ENCODE measurements around the gene PACSIN2. TPM values are rescaled to one million over a fixed set of nuclear protein-coding genes. Genes with fewer than 3 reads are reported as not detected.

PACSIN2 gene
- total RNA-seq, 6 experiments from 2014 or later, result 69.8 to 97.3 (median 76.2) TPM

DNA sequence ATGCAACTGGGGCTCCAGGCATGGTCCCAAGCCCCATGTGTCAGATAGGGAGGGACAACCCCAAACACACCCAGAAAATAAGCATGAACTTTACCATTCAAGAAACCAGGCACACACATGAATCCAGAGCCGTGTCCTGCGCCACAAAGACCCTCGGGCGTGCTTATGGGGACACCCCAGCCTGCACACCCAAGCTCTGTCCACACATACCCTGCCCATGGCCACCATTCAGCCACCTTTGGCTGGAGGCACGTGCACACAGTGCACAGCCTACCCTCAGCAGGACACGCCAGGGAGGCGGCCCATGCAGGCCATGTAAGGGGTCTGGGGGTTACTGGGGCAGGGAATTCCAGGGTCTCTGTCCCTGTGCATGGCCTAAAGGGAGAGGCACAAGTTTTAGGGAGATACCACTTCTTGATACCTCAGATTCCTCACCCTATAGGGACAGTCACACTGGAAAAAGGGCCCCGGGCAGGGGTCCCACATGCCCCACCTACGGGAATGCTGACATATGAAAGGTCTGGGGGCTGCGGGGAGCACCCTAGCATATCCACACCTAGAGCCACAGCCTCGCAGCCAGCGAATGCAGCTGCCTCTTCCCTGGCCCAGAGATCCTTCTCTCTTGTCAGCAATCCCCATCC, 20.6 kb downstream of the PACSIN2 start:
- no peak for DNase-seq
- TF ChIP-seq, protein P1, sequence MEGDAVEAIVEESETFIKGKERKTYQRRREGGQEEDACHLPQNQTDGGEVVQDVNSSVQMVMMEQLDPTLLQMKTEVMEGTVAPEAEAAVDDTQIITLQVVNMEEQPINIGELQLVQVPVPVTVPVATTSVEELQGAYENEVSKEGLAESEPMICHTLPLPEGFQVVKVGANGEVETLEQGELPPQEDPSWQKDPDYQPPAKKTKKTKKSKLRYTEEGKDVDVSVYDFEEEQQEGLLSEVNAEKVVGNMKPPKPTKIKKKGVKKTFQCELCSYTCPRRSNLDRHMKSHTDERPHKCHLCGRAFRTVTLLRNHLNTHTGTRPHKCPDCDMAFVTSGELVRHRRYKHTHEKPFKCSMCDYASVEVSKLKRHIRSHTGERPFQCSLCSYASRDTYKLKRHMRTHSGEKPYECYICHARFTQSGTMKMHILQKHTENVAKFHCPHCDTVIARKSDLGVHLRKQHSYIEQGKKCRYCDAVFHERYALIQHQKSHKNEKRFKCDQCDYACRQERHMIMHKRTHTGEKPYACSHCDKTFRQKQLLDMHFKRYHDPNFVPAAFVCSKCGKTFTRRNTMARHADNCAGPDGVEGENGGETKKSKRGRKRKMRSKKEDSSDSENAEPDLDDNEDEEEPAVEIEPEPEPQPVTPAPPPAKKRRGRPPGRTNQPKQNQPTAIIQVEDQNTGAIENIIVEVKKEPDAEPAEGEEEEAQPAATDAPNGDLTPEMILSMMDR (IDR thresholded peaks at IDR 0.05), result no peak
- no peaks in the 10 kb centered on the region for H3K9me3 Mint-ChIP-seq
- H3K36me3 Mint-ChIP-seq (ENCODE audit: low read depth), result peaks cover 16% of the 10 kb centered on the region
- H3K27ac Mint-ChIP-seq, result peak overlapping the region; percentile 97
- H3K27me3 Mint-ChIP-seq (ENCODE audit: insufficient read depth), result peaks cover 6% of the 10 kb centered on the region
- H3K4me1 Mint-ChIP-seq (ENCODE audit: low read depth), result peaks cover 92% of the 10 kb centered on the region
- H3K4me3 Mint-ChIP-seq, result peak overlapping the region; percentile 90

DNA sequence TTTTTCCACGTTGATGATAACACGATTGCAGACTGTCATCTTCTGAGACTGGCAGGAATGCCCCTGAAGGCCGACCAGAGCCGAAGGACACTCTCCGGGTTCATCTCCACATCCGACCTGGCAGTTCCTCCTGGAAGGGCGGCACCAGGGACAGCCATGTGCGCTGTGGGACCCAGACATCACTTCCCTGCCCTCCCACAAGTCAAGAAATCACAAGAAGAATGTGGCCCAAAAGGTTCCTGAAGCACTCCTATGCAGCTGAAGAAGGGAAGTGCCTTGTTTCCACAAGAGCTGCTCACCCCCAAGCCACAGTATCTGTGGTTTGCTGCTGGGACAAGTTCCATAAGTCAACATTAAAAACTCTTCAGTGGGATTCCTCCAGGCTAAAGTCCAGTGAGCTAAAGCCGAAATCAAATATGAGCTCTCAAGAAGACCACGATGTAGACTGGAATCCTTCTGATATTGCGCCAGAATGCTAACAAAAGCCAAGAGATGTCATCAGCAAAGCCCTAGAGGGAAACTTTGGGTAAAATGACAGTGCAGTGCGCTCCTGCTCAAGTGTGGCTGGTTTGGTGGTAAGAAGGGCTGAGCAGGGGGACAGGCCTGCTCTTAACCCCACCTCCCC, 21.2 kb downstream of the PACSIN2 start:
- peaks cover 16% of the 10 kb centered on the region for H3K36me3 Mint-ChIP-seq (ENCODE audit: low read depth)
- peaks cover 6% of the 10 kb centered on the region for H3K27me3 Mint-ChIP-seq (ENCODE audit: insufficient read depth)
- H3K4me3 Mint-ChIP-seq, result peak overlapping the region; percentile 90
- no peaks in the 10 kb centered on the region for H3K9me3 Mint-ChIP-seq
- TF ChIP-seq, protein P1 (IDR thresholded peaks at IDR 0.05), result no peak
- peaks cover 86% of the 10 kb centered on the region for H3K4me1 Mint-ChIP-seq (ENCODE audit: low read depth)
- H3K27ac Mint-ChIP-seq, result peak overlapping the region; percentile 97
- peak; percentile 61 for DNase-seq

DNA sequence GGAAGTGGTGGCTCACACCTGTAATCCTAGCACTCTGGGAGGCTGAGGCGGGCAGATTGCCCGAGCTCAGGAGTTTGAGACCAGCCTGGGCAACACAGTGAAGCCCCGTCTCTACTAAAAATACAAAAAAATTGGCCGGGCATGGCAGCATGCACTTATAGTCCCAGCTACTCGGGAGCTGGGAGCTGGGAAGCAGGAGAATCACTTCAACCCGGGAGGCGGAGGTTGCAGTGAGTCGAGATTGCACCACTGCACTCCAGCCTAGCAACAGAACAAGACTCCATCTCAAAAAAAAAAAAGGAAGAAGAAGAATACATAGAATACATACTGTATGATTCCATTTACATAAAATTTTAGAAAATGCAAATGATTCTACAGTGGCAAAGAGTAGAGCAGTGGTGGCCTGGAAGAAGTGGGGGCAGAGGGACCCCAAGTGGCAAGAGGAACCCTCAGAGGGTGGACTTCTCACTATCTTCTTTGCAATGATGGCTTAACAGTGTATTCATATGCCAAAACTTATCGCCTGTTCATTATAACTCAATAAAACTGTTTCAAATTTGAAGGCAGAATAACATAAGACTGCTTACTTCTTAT, 22.0 kb downstream of the PACSIN2 start:
- H3K4me1 Mint-ChIP-seq (ENCODE audit: low read depth), result peaks cover 86% of the 10 kb centered on the region
- no peak for DNase-seq
- H3K27me3 Mint-ChIP-seq (ENCODE audit: insufficient read depth), result peaks cover 6% of the 10 kb centered on the region
- no peaks in the 10 kb centered on the region for H3K9me3 Mint-ChIP-seq
- peak overlapping the region; percentile 90 for H3K4me3 Mint-ChIP-seq
- H3K27ac Mint-ChIP-seq, result peak overlapping the region; percentile 97
- TF ChIP-seq, protein P1 (IDR thresholded peaks at IDR 0.05), result no peak
- peaks cover 16% of the 10 kb centered on the region for H3K36me3 Mint-ChIP-seq (ENCODE audit: low read depth)

DNA sequence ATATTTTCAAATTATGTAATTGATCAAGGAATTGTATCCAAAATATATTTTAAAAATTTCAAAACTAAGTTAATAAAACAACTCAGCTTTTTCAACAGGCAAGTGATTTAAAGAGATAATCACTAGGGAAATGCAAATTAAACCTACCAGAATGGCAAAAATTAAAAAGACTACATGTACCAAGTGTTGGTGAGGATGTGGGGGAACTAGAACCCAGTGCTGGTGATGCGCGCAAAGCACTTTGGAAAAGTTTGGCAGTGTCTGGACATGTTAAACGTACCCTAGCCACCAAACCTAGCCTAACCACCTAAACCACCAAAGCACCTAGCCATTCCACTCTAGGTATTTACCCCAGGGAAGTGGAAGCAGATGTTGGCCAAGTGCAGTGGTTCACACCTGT, 22.9 kb downstream of the PACSIN2 start:
- Mint-ChIP-seq H3K4me3 (peak overlapping the region; percentile 30), H3K36me3 (ENCODE audit: low read depth) (peaks cover 16% of the 10 kb centered on the region), H3K27me3 (ENCODE audit: insufficient read depth) (peaks cover 2% of the 10 kb centered on the region; the same call in 1 of the 2 replicates), H3K9me3 (no peaks in the 10 kb centered on the region), H3K27ac (peak overlapping the region; percentile 97), H3K4me1 (ENCODE audit: low read depth) (peaks cover 80% of the 10 kb centered on the region)
- DNase-seq, result no peak
- TF ChIP-seq, protein P1 (IDR thresholded peaks at IDR 0.05), result no peak

DNA sequence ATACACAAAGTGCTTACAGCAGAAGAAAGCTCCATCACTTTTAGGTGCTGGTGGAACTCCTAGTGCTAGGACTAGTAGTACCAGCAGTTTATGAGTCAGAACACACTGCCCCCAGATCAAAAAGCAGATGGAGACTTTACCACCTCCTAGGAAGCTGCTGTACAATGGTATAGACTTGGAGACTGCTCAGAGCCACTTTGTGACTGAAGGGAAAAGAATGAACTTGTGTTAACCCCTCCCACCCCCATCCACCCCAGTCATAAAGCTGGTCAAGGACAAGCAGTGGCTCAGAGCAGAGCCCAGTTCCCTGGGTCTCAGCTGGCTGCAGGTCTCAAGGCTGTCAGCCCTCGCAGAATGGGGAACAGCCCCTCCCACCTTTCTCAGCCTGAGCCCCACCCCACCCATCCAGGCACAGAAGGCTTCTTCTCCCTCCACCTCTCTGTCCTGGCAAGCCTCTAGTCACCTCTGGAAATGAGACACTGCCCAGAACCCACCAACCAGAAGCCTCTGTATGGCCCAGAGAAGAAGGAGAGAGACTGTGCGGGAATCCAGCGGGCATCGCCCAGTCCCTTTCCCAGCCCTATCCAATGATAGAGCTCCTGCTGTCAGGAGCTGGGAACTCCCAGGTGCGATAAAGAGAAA, 23.8 kb downstream of the PACSIN2 start:
- Mint-ChIP-seq H3K9me3 (no peaks in the 10 kb centered on the region), H3K27ac (peak overlapping the region; percentile 97), H3K4me1 (ENCODE audit: low read depth) (peaks cover 81% of the 10 kb centered on the region), H3K4me3 (peak overlapping the region; percentile 83), H3K36me3 (ENCODE audit: low read depth) (peaks cover 16% of the 10 kb centered on the region), H3K27me3 (ENCODE audit: insufficient read depth) (no peaks in the 10 kb centered on the region)
- DNase-seq, result peak; percentile 93
- TF ChIP-seq, protein P1 (IDR thresholded peaks at IDR 0.05), result no peak
